Measurements from ENCODE around the gene FGF12. TPM values are rescaled to one million over a fixed set of nuclear protein-coding genes. Genes with fewer than 3 reads are reported as not detected.

Gene FGF12

DNA sequence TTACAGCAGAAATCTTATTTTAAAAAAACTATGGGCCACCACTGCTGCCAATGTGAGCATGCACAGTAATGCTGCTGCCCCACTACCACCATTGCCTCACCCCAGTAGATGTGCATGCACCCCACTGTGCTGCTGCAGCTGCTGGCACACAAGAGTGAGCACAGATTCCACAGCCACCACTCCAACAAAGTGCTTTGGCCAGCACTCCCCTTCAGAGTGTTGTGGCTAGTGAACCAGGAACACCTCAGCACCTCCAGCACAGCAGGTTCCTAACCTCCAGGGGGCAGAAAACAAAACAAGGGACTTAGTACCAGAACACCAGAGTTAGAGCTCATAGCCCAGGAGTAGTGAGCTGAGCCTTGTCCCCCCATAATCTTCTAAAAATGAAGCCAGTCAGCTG lies 636.8 kb downstream of the FGF12 start:
- H3K4me1 ChIP-seq (ENCODE audit: control insufficient read depth, insufficient read depth, low read depth, low read length) = peaks cover 5% of the 10 kb centered on the region
- no peak overlapping the region for H3K4me3 ChIP-seq (ENCODE audit: insufficient read depth in 1 of 2, low read depth in 1 of 2, low read length in 2 of 2)
- H3K4me2 ChIP-seq (ENCODE audit: low read length, poor library complexity, severe bottlenecking) = no peak overlapping the region
- H2BK15ac ChIP-seq (ENCODE audit: low read depth, poor library complexity, severe bottlenecking) = no peak overlapping the region
- peak overlapping the region; percentile 93 for H2AK5ac ChIP-seq (ENCODE audit: low read length, severe bottlenecking)
- H3K23ac ChIP-seq (ENCODE audit: low read length in 2 of 2) = peak overlapping the region in 1 of 2 experiments; percentile 69
- H3K27me3 ChIP-seq (ENCODE audit: control insufficient read depth in 1 of 2, insufficient read depth in 1 of 2, low read length in 2 of 2) = no peaks in the 10 kb centered on the region
- H3K14ac ChIP-seq (ENCODE audit: low read length in 2 of 2) = peak overlapping the region in 1 of 2 experiments; percentile 60
- H2AFZ ChIP-seq (ENCODE audit: low read depth, low read length) = no peak overlapping the region
- no peak overlapping the region for H4K91ac ChIP-seq (ENCODE audit: low read length)
- H3K36me3 ChIP-seq (ENCODE audit: control insufficient read depth in 1 of 2, insufficient read depth in 2 of 2, low read depth in 1 of 2, low read length in 2 of 2) = no peaks in the 10 kb centered on the region
- no peak overlapping the region for H3K9ac ChIP-seq (ENCODE audit: low read length)
- H3K27ac ChIP-seq (ENCODE audit: low read length, poor library complexity, severe bottlenecking) = peak overlapping the region; percentile 79
- H2BK120ac ChIP-seq (ENCODE audit: low read depth, low read length) = no peak overlapping the region
- no peak overlapping the region for H4K8ac ChIP-seq (ENCODE audit: low read length)
- peaks cover 7% of the 10 kb centered on the region for H3K9me3 ChIP-seq (ENCODE audit: control insufficient read depth, low read length)
- H3K79me1 ChIP-seq (replicated peaks; ENCODE audit: low read length, poor library complexity, severe bottlenecking) = no peaks in the 10 kb centered on the region
- no peak for DNase-seq
- no peak overlapping the region for H2BK12ac ChIP-seq (ENCODE audit: low read length in 2 of 2)
- peak overlapping the region; percentile 71 for H2BK5ac ChIP-seq (ENCODE audit: low read depth, low read length, poor library complexity, severe bottlenecking)
- H3K4ac ChIP-seq (ENCODE audit: low read depth in 1 of 2, low read length in 2 of 2) = no peak overlapping the region
- H3K18ac ChIP-seq (ENCODE audit: low read depth in 1 of 2, low read length in 2 of 2) = peak overlapping the region in 1 of 2 experiments; percentile 80

Small RNA genes lying within 50 kb of the gene (small RNA-seq; reads per million reads assigned to genes)
- not detected for gene RF01210 (ENCODE audit: low read depth)
- gene RNU1-20P (ENCODE audit: low read depth) = not detected
